IgD-negative memory B cell (primary cell): Measurements from ENCODE around the gene CLMN. TPM values are rescaled to one million over a fixed set of nuclear protein-coding genes. Genes with fewer than 3 reads are reported as not detected.
A peak's percentile ranks its signal among the peaks of the same experiment; 100 is the strongest.

ENCODE experiments used
- H3K27ac Mint-ChIP-seq, 3 donors: one replicate each; pipeline ENCODE4 v1.8.0; 2020 to 2022; ENCODE audit warnings: mild to moderate bottlenecking in 3 of 3, mixed read lengths in 3 of 3, moderate library complexity in 1 of 3
- H3K27me3 Mint-ChIP-seq: one replicate; pipeline ENCODE4 v1.8.0; 2021; ENCODE audit warnings: mixed read lengths
- H3K36me3 Mint-ChIP-seq: one replicate; pipeline ENCODE4 v1.8.0; 2020; ENCODE audit warnings: mild to moderate bottlenecking, mixed read lengths
- H3K4me1 Mint-ChIP-seq, 3 donors: one replicate each; pipeline ENCODE4 v1.8.0; 2020 to 2022; ENCODE audit warnings: mixed read lengths in 3 of 3, mild to moderate bottlenecking in 1 of 3
- H3K4me3 Mint-ChIP-seq, 4 donors: one replicate each; pipeline ENCODE4 v1.8.0; 2020 to 2022; ENCODE audit warnings: mild to moderate bottlenecking in 4 of 4, mixed read lengths in 4 of 4, moderate library complexity in 3 of 4
- H3K9me3 Mint-ChIP-seq, 3 donors: one replicate each; pipeline ENCODE4 v1.8.0; 2020 to 2021; ENCODE audit warnings: mixed read lengths in 3 of 3, mild to moderate bottlenecking in 1 of 3
- polyA plus RNA-seq: library from polyadenylated mRNA; unstranded; fragments of 300-500 nt; fragmentation: Illumina TruSeq; gene quantifications from one replicate; pipeline ENCODE4 v1.2.3, GENCODE V29; 2021

The CLMN gene
- polyA plus RNA-seq, 1 donor from 2014 or later: 8.2 TPM

GRCh38 chr14:95237121-95237957, 82.4 kb downstream of the CLMN start:
- Mint-ChIP-seq H3K27ac (no peak overlapping the region), H3K9me3 (no peaks in the 10 kb centered on the region), H3K4me3 (no peak overlapping the region), H3K4me1 (peaks cover 9 to 30% (median 24%) of the 10 kb centered on the region in 3 donors), H3K36me3 (peaks cover 5% of the 10 kb centered on the region), H3K27me3 (peaks cover 2% of the 10 kb centered on the region)

GRCh38 chr14:95236221-95236620, 83.5 kb downstream of the CLMN start:
- H3K4me3 Mint-ChIP-seq: no peak overlapping the region
- peaks cover 2% of the 10 kb centered on the region for H3K27me3 Mint-ChIP-seq
- no peak overlapping the region for H3K27ac Mint-ChIP-seq
- peaks cover 7% of the 10 kb centered on the region for H3K36me3 Mint-ChIP-seq
- peaks cover 9 to 28% (median 22%) of the 10 kb centered on the region in 3 donors for H3K4me1 Mint-ChIP-seq
- H3K9me3 Mint-ChIP-seq: no peaks in the 10 kb centered on the region

- H3K36me3 Mint-ChIP-seq: peaks cover 7% of the 10 kb centered on the region
- H3K27me3 Mint-ChIP-seq: peaks cover 2% of the 10 kb centered on the region
- H3K9me3 Mint-ChIP-seq: no peaks in the 10 kb centered on the region
- H3K27ac Mint-ChIP-seq: no peak overlapping the region
- peak overlapping the region in 1 of 4 donors; percentile 52 for H3K4me3 Mint-ChIP-seq
- peaks cover 9 to 24% (median 17%) of the 10 kb centered on the region in 3 donors for H3K4me1 Mint-ChIP-seq
Measured at GRCh38 chr14:95235767-95236166, 83.9 kb downstream of the CLMN start.

GRCh38 chr14:95235351-95235750, 84.4 kb downstream of the CLMN start:
- H3K4me1 Mint-ChIP-seq: peaks cover 9 to 22% (median 15%) of the 10 kb centered on the region in 3 donors
- no peak overlapping the region for H3K27ac Mint-ChIP-seq
- H3K36me3 Mint-ChIP-seq: peaks cover 7% of the 10 kb centered on the region
- H3K9me3 Mint-ChIP-seq: no peaks in the 10 kb centered on the region
- H3K27me3 Mint-ChIP-seq: peaks cover 2% of the 10 kb centered on the region
- peak overlapping the region in 1 of 4 donors; percentile 52 for H3K4me3 Mint-ChIP-seq

GRCh38 chr14:95234426-95234825, 85.3 kb downstream of the CLMN start:
- Mint-ChIP-seq H3K4me1 (peaks cover 9 to 17% (median 15%) of the 10 kb centered on the region in 3 donors), H3K27me3 (peaks cover 2% of the 10 kb centered on the region), H3K27ac (no peak overlapping the region), H3K36me3 (peaks cover 7% of the 10 kb centered on the region), H3K9me3 (no peaks in the 10 kb centered on the region), H3K4me3 (peak overlapping the region in 2 of 4 donors; percentile 49 to 68)

- Mint-ChIP-seq H3K4me3 (peak overlapping the region in 1 of 4 donors; percentile 49), H3K36me3 (peaks cover 7% of the 10 kb centered on the region), H3K27ac (no peak overlapping the region), H3K9me3 (no peaks in the 10 kb centered on the region), H3K4me1 (peaks cover 9 to 17% (median 15%) of the 10 kb centered on the region in 3 donors), H3K27me3 (peaks cover 2% of the 10 kb centered on the region)
Measured at GRCh38 chr14:95233702-95234241, 85.9 kb downstream of the CLMN start.

GRCh38 chr14:95232894-95233584, 86.7 kb downstream of the CLMN start:
- Mint-ChIP-seq H3K27me3 (peaks cover 2% of the 10 kb centered on the region), H3K36me3 (peaks cover 7% of the 10 kb centered on the region), H3K27ac (no peak overlapping the region), H3K9me3 (no peaks in the 10 kb centered on the region), H3K4me3 (no peak overlapping the region), H3K4me1 (peaks cover 10 to 17% (median 15%) of the 10 kb centered on the region in 3 donors)

GRCh38 chr14:95231966-95232633, 87.6 kb downstream of the CLMN start:
- no peaks in the 10 kb centered on the region for H3K9me3 Mint-ChIP-seq
- H3K4me3 Mint-ChIP-seq: no peak overlapping the region
- peaks cover 8 to 17% (median 15%) of the 10 kb centered on the region in 3 donors for H3K4me1 Mint-ChIP-seq
- H3K27me3 Mint-ChIP-seq: peaks cover 2% of the 10 kb centered on the region
- no peak overlapping the region for H3K27ac Mint-ChIP-seq
- peaks cover 7% of the 10 kb centered on the region for H3K36me3 Mint-ChIP-seq

- H3K27me3 Mint-ChIP-seq: peaks cover 2% of the 10 kb centered on the region
- no peaks in the 10 kb centered on the region for H3K9me3 Mint-ChIP-seq
- H3K27ac Mint-ChIP-seq: no peak overlapping the region
- H3K36me3 Mint-ChIP-seq: peaks cover 2% of the 10 kb centered on the region
- peaks cover 8 to 12% (median 10%) of the 10 kb centered on the region in 3 donors for H3K4me1 Mint-ChIP-seq
- no peak overlapping the region for H3K4me3 Mint-ChIP-seq
Measured at GRCh38 chr14:95229749-95230148, 90.0 kb downstream of the CLMN start.

GRCh38 chr14:95228240-95228639, 91.5 kb downstream of the CLMN start:
- peaks cover 6% of the 10 kb centered on the region for H3K36me3 Mint-ChIP-seq

GRCh38 chr14:95227279-95227860, 92.3 kb downstream of the CLMN start:
- no peak overlapping the region for H3K4me3 Mint-ChIP-seq
- no peak overlapping the region for H3K27ac Mint-ChIP-seq
- peaks cover 6% of the 10 kb centered on the region for H3K36me3 Mint-ChIP-seq
- H3K9me3 Mint-ChIP-seq: no peaks in the 10 kb centered on the region
- peaks cover 0 to 1% (median 0%) of the 10 kb centered on the region in 3 donors for H3K4me1 Mint-ChIP-seq
- peaks cover 2% of the 10 kb centered on the region for H3K27me3 Mint-ChIP-seq

More at GRCh38 chr14:95228240-95228639, 91.5 kb downstream of the CLMN start:
- Mint-ChIP-seq H3K9me3 (no peaks in the 10 kb centered on the region), H3K4me1 (peaks cover 0 to 3% (median under 1%) of the 10 kb centered on the region in 3 donors), H3K4me3 (no peak overlapping the region), H3K27ac (no peak overlapping the region), H3K27me3 (peaks cover 2% of the 10 kb centered on the region)

- Mint-ChIP-seq H3K36me3 (peaks cover 4% of the 10 kb centered on the region), H3K4me3 (no peak overlapping the region), H3K4me1 (peaks cover 0 to 1% (median 0%) of the 10 kb centered on the region in 3 donors), H3K27me3 (peaks cover 2% of the 10 kb centered on the region), H3K27ac (no peak overlapping the region), H3K9me3 (no peaks in the 10 kb centered on the region)
Measured at GRCh38 chr14:95226801-95227200, 92.9 kb downstream of the CLMN start.

- peaks cover 4% of the 10 kb centered on the region for H3K36me3 Mint-ChIP-seq
- no peak overlapping the region for H3K27ac Mint-ChIP-seq
- peaks cover 2% of the 10 kb centered on the region for H3K27me3 Mint-ChIP-seq
- H3K9me3 Mint-ChIP-seq: no peaks in the 10 kb centered on the region
- no peak overlapping the region for H3K4me3 Mint-ChIP-seq
- peaks cover 0 to 1% (median 0%) of the 10 kb centered on the region in 3 donors for H3K4me1 Mint-ChIP-seq
Measured at GRCh38 chr14:95225251-95225887, 94.3 kb downstream of the CLMN start.

GRCh38 chr14:95222870-95223398, 96.8 kb downstream of the CLMN start:
- Mint-ChIP-seq H3K9me3 (no peaks in the 10 kb centered on the region), H3K27me3 (no peaks in the 10 kb centered on the region), H3K4me1 (no peaks in the 10 kb centered on the region), H3K27ac (no peak overlapping the region), H3K36me3 (peaks cover 11% of the 10 kb centered on the region), H3K4me3 (no peak overlapping the region)
